GM15510 (cell line): ENCODE data around the gene PIK3C2G.

ENCODE experiments used
- POLR2A ChIP-seq: IDR thresholded peaks from 3 replicates; pipeline ENCODE4 v1.6.1; 2011; ENCODE audit warnings: borderline replicate concordance; ENCODE audit not compliant: insufficient read length; ENCODE audit errors: extremely low read depth

Gene PIK3C2G

DNA sequence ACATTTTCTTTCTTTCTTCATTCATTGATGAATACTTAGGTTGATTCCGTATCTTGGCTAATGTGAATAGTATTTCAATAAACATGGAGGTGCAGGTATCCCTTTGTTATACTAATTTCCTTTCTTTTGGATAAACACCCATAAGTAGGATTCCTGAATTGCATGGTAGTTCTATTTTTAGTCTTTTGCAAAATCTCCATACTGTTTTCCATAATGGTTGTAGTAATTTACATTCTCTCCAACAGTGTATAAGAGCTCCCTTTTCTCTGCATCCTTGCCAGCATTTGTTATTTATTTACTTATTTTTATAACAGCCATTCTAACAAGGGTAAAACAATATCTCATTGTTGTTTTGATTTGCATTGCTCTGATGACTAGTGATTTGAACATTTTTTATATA, 36.6 kb downstream of the PIK3C2G start:
- TF ChIP-seq POLR2A, result no peak

DNA sequence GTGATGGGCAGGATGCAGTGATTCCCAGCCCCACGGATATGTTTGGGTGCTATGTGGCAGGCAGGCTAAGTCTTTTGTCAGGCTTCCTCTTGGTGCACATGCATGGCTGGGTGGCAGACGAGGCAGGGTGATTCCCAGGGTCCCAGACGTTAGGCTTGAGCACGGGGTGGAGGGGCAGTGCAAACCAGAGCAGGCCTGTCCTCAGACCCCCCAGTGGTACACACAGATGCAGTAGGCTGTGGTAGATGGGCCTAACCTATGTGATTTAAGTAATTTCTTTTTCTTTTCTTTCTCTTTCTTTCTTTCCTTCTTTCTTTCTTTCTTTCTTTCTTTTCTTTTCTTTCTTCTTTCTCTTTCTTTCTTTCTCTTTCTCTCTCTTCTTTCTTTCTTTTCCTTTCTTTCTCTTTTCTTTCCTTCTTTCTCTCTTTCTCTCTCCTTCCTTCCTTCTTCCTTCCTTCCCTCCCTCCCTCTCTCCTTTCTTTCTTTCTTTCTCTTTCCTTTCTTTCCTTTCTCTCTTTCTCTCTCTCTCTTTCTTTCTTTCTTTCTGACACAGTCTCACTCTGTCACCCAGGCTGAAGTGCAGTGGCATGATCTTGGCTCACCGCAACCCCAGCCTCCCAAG, 41.6 kb downstream of the PIK3C2G start:
- no peak for TF ChIP-seq POLR2A

GRCh38 chr12:18304609-18305008, 43.3 kb downstream of the PIK3C2G start:
- TF ChIP-seq POLR2A, result no peak

DNA sequence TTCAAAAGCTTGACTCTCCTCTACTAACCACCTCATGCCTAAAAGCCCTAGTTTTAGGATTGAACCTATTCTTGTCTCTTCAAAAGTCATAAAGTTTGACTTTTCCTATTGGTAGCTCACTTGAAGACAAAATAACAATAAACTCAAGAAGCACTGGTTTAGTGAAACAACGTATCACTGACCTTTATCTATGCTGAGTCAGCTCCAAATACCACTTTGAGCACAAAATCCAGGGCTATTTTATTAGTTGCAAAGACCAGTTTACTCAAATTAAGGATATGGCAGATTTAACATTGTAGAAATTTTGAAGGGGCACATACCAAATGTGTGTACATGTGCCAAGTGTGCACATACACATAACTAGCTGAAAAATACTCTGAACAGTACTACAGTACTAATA, 45.0 kb downstream of the PIK3C2G start:
- TF ChIP-seq POLR2A, result no peak

DNA sequence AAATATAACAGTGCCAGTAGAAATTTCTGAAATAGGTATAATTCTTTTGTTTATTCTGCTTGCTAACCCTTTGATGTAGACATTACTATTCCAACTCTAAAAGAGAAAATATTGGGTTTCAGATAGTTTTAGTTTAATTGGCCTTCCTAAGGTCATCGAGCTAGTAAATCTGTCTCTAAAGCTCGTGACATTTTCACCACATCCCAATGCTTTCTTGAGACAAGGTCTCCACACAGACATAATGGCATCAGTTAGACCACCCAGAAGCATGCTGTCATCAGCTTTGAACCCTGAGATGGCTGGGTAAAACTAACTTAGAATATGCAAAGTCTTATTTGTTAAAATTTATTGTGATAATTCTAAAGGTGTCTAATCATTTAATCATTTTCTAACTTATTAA, 52.0 kb downstream of the PIK3C2G start:
- no peak for TF ChIP-seq POLR2A

- no peak for TF ChIP-seq POLR2A
Measured at GRCh38 chr12:18320036-18320617, 58.8 kb downstream of the PIK3C2G start.

DNA sequence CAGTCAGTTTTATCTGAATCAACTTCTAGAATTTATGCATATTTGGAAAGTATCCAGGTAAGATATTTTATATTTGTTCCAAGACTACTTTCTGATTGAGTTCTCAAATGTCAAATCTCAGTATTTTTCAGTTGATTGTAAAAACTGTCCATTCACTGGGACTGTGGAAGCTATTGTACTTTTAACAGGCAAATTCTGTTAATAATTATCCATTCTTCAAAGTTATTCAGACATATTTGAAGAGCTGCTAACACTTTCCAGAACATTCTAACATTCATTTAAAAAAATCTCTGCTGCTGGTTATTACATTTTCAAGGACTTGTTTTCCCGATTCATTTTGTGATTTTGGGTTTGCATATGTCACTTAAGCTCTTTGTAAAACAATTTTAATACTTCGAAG, 59.7 kb downstream of the PIK3C2G start:
- TF ChIP-seq POLR2A, result no peak

- TF ChIP-seq POLR2A, result no peak
Measured at GRCh38 chr12:18323159-18323558, 61.8 kb downstream of the PIK3C2G start.

DNA sequence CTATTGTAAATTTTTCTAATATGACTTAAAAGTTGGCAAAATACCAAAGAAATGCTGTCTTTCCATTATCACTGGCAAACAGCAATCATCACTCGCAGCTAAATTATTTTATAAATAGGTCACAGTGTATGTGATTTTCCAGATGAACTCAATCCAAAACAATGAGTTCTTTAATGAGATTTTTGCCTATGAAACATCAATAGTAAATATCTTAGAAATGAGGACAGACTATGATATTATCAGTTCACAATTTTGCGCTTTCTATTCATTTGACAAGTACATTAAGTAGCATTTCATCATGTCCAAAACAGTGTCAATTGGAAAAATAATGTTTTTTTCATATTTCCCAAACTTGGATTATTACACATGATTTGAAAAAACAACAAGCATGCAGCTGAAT, 65.7 kb downstream of the PIK3C2G start:
- TF ChIP-seq POLR2A, result no peak

DNA sequence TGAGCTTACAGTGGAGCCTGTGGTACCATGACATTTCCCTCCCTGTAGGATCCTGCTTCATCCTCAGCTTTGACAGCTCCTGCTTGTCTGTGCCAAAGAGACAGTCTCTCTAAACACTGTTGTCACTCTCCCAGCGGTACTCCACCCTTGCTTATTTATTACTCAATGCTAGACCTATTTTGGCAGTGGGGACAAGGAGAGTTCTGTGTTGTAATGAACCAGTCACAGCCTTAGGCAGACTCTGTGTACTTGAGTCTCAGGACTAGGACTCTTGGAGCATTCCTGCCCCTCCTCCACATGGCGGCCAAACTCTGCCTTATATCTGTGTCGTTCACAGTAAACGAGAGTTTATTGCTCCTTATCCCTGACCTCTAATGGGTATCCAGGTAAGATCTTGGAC, 70.9 kb downstream of the PIK3C2G start:
- TF ChIP-seq POLR2A, result no peak

- no peak for TF ChIP-seq POLR2A
Measured at GRCh38 chr12:18339633-18340032, 78.3 kb downstream of the PIK3C2G start.

DNA sequence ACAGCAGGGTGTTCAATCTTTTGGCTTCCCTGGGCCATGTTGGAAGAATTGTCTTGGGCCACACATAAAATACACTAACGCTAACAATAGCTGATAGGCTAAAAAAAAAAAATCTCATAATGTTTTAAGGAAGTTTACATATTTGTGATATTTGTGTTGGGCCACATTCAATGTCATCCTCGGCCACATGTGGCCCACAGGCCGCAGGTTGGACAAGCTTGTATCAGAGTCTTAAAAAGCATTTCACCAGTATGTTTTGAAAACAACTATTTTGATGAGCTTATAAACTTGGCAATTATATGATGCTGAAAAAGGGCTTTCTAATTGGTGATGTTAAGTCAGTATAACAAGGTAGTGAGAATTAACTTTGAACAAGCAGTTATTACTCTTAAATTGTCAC, 78.9 kb downstream of the PIK3C2G start:
- no peak for TF ChIP-seq POLR2A

- no peak for TF ChIP-seq POLR2A
Measured at GRCh38 chr12:18340786-18341185, 79.5 kb downstream of the PIK3C2G start.

DNA sequence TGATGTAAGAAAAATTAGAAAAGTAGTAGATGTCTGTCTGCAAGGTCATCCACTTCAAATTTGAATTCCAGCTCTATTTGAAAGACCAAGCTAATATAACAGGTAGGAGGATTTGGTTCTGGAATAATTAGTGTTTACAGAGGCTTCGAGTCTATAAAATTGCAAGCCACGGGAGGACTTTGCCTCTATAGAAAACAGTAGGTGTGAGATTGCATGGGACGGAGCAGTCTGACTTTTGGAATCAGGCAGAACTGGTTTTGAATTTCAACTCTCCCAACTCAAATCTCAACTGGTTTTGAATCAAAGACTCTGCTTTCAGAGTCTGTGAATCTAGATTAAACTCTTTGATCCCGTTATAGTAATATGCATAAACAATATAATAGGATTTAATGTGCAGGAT, 82.4 kb downstream of the PIK3C2G start:
- TF ChIP-seq POLR2A, result no peak

GRCh38 chr12:18345021-18345735, 83.9 kb downstream of the PIK3C2G start:
- TF ChIP-seq POLR2A, result no peak

- TF ChIP-seq POLR2A, result no peak
Measured at GRCh38 chr12:18352312-18352711, 91.0 kb downstream of the PIK3C2G start.
